ENCODE results near the gene EIF4H. TPM values are rescaled to one million over a fixed set of nuclear protein-coding genes. Genes with fewer than 3 reads are reported as not detected.

The EIF4H gene
- total RNA-seq, 1 experiment from 2014 or later: 459 TPM

DNA sequence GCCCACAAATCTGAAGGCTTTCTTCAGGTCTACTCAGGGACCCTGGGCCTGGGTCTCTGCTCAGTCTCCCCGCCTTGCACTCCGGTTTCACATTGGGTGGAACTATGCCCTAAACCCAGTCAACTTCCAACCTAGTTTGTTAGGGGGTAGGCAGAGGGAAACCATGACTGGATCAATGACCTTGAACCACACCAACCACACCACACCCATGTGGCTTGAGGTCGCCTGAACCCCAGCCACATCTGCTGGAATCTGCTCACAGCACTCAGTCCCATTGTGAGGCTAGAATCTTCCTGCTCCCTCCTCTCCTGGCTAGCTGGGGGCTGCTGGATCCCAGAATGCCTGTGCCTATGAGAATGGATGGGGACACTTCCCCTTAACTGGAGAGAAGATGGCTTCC lies 62.1 kb downstream of the EIF4H start:
- Histone ChIP-seq H4K20me1 (ENCODE audit: insufficient read depth) (no peaks in the 10 kb centered on the region), H3K4me3 (no peak overlapping the region), H3K27ac (no peak overlapping the region), H3F3A (ENCODE audit: insufficient read depth, low read depth) (no peaks in the 10 kb centered on the region; the same call in 1 of the 2 replicates), H3K79me2 (ENCODE audit: low read depth) (no peaks in the 10 kb centered on the region), H3K4me2 (no peak overlapping the region), H3K9me3 (ENCODE audit: insufficient read depth, low read depth) (no peaks in the 10 kb centered on the region), H3K9me2 (ENCODE audit: insufficient read depth) (no peaks in the 10 kb centered on the region), H3K36me3 (ENCODE audit: low read depth) (no peaks in the 10 kb centered on the region), H3K4me1 (replicated peaks; ENCODE audit: insufficient read depth) (no peaks in the 10 kb centered on the region), H3K27me3 (ENCODE audit: insufficient read depth, low read depth) (no peaks in the 10 kb centered on the region), H2AFZ (no peak overlapping the region)
- intact Hi-C loops (cut with micrococcal nuclease; ENCODE audit: unreplicated experiment): no loop called here
- no peak for DNase-seq
- TF ChIP-seq EZH2 (IDR thresholded peaks at IDR 0.05; ENCODE audit: low read depth) (no peak), CTCF (conservative IDR thresholded peaks at IDR 0.05) (no peak)
- CTCF ChIA-PET: no interaction called here
- no TSS peak for BruUV-seq (replicated peaks)
- POLR2A ChIA-PET (ENCODE audit: unreplicated experiment): no interaction called here

- POLR2A ChIA-PET (ENCODE audit: unreplicated experiment): no interaction called here
- Histone ChIP-seq H4K20me1 (ENCODE audit: insufficient read depth) (no peaks in the 10 kb centered on the region), H3K4me1 (replicated peaks; ENCODE audit: insufficient read depth) (no peaks in the 10 kb centered on the region), H2AFZ (no peak overlapping the region), H3F3A (ENCODE audit: insufficient read depth, low read depth) (no peaks in the 10 kb centered on the region; the same call in 1 of the 2 replicates), H3K4me3 (no peak overlapping the region), H3K9me3 (ENCODE audit: insufficient read depth, low read depth) (no peaks in the 10 kb centered on the region), H3K79me2 (ENCODE audit: low read depth) (no peaks in the 10 kb centered on the region), H3K4me2 (no peak overlapping the region), H3K27me3 (ENCODE audit: insufficient read depth, low read depth) (no peaks in the 10 kb centered on the region), H3K27ac (no peak overlapping the region), H3K9me2 (ENCODE audit: insufficient read depth) (no peaks in the 10 kb centered on the region), H3K36me3 (ENCODE audit: low read depth) (0 out of 2 replicates have a peak, but pooled peaks cover 4% of the 10 kb centered on the region)
- BruUV-seq (replicated peaks): no TSS peak
- DNase-seq: no peak
- TF ChIP-seq CTCF (conservative IDR thresholded peaks at IDR 0.05) (no peak), EZH2 (IDR thresholded peaks at IDR 0.05; ENCODE audit: low read depth) (no peak)
- CTCF ChIA-PET: no interaction called here
- intact Hi-C loops (cut with micrococcal nuclease; ENCODE audit: unreplicated experiment): no loop called here
Observed at GRCh38 chr7:74240482-74240881, 66.3 kb downstream of the EIF4H start.

- no peaks in the 10 kb centered on the region for H3K79me2 ChIP-seq (ENCODE audit: low read depth)
- no peak overlapping the region for H3K4me2 ChIP-seq
- H3K4me1 ChIP-seq (replicated peaks; ENCODE audit: insufficient read depth): no peaks in the 10 kb centered on the region
- no TSS peak for BruUV-seq (replicated peaks)
- H2AFZ ChIP-seq: no peak overlapping the region
- H3F3A ChIP-seq (ENCODE audit: insufficient read depth, low read depth): no peaks in the 10 kb centered on the region
- H3K27ac ChIP-seq: no peak overlapping the region
- no peak for DNase-seq
- no peaks in the 10 kb centered on the region for H4K20me1 ChIP-seq (ENCODE audit: insufficient read depth)
- H3K9me2 ChIP-seq (ENCODE audit: insufficient read depth): no peaks in the 10 kb centered on the region
- TF ChIP-seq CTCF (conservative IDR thresholded peaks at IDR 0.05) (no peak), EZH2 (IDR thresholded peaks at IDR 0.05; ENCODE audit: low read depth) (no peak)
- intact Hi-C loops (cut with micrococcal nuclease; ENCODE audit: unreplicated experiment): no loop called here
- H3K9me3 ChIP-seq (ENCODE audit: insufficient read depth, low read depth): no peaks in the 10 kb centered on the region
- CTCF ChIA-PET: no interaction called here
- no peak overlapping the region for H3K4me3 ChIP-seq
- POLR2A ChIA-PET (ENCODE audit: unreplicated experiment): no interaction called here
- H3K36me3 ChIP-seq (ENCODE audit: low read depth): 0 out of 2 replicates have a peak, but pooled peaks cover 4% of the 10 kb centered on the region
- H3K27me3 ChIP-seq (ENCODE audit: insufficient read depth, low read depth): no peaks in the 10 kb centered on the region
Observed at GRCh38 chr7:74242122-74242443, 67.9 kb downstream of the EIF4H start.

Data from PC-9 (cell line).